GM10248 (cell line): ENCODE data around the gene STX10.

Experiments used
- CTCF ChIA-PET: fragments of 300-600 bp; sonication (Branson Sonifier 250); formaldehyde crosslinking; extraction: SDS; loops from one replicate; lab custom pipeline; 2021; ENCODE audit warnings: antibody characterized with exemption; lab: Yijun Ruan, JAX
- POLR2A ChIA-PET: fragments of 350-650 bp; sonication (Branson Sonifier 250); formaldehyde crosslinking; extraction: SDS; loops from one replicate; lab custom pipeline; 2020; ENCODE audit warnings: antibody characterized with exemption; lab: Yijun Ruan, JAX
- DNase-seq: peaks from one replicate; pipeline ENCODE4 v3.0.0; 2012; ENCODE audit errors: extremely low spot score
- TF ChIP-seq, protein P1 (sequence below): IDR thresholded peaks from 2 replicates; pipeline ENCODE4 v1.5.1; 2012; ENCODE audit warnings: mild to moderate bottlenecking, low read depth; ENCODE audit errors: extremely low read depth, missing control alignments, control extremely low read depth

STX10 gene

DNA sequence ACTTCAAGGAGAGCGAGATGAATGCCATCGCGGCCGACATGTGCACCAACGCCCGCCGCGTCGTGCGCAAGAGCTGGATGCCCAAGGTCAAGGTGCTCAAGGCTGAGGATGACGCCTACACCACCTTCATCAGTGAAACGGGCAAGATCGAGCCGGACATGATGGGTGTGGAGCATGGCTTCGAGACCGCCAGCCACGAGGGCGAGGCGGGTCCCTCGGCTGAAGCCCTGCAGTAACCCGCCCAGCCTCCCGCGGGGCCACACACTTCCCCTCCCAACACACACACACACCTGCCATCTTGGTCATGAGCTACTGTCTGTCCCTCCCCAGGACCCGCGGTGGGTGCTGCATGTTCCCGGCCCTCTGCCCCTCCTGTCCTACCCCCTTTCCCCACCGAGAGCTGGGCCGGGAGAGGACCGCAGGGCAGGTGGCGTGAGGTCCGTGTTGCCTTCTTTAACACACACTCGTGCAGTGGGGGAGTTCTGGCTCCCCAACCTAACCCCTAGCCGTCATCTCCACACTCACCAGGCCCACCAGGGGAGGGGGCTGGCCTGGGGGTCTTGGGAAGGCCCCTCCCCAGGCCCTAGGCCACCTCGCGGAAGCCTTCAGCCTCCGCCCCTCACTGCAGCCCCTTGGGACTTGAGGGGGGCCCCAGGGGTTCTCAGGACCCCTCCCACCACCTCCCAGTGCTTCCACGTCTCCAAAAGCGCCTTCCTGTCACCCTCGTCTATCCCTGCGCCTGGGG, 11.8 kb downstream of the STX10 start:
- CTCF ChIA-PET: no interaction called here
- TF ChIP-seq, protein P1, sequence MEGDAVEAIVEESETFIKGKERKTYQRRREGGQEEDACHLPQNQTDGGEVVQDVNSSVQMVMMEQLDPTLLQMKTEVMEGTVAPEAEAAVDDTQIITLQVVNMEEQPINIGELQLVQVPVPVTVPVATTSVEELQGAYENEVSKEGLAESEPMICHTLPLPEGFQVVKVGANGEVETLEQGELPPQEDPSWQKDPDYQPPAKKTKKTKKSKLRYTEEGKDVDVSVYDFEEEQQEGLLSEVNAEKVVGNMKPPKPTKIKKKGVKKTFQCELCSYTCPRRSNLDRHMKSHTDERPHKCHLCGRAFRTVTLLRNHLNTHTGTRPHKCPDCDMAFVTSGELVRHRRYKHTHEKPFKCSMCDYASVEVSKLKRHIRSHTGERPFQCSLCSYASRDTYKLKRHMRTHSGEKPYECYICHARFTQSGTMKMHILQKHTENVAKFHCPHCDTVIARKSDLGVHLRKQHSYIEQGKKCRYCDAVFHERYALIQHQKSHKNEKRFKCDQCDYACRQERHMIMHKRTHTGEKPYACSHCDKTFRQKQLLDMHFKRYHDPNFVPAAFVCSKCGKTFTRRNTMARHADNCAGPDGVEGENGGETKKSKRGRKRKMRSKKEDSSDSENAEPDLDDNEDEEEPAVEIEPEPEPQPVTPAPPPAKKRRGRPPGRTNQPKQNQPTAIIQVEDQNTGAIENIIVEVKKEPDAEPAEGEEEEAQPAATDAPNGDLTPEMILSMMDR: no peak
- POLR2A ChIA-PET: interaction anchor here (0.5 kb wide), 1 partner anchor 19 kb away, joined by 4 read pairs; no protein-coding TSS in a partner anchor
- DNase-seq: no peak

GRCh38 chr19:13137290-13137794, 12.8 kb downstream of the STX10 start:
- no peak for DNase-seq
- ChIA-PET POLR2A (no interaction called here), CTCF (interaction anchor here (1.3 kb wide), 1 partner anchor 9 kb away, joined by 4 read pairs; no protein-coding TSS in a partner anchor)
- TF ChIP-seq, protein P1: no peak

- ChIA-PET POLR2A (interaction anchor here (0.5 kb wide), 1 partner anchor 1383 kb away, joined by 4 read pairs; no protein-coding TSS in a partner anchor), CTCF (interaction anchor here (1.3 kb wide), 1 partner anchor 74 kb away, joined by 3 read pairs; no protein-coding TSS in a partner anchor)
- DNase-seq: no peak
- TF ChIP-seq, protein P1: no peak
Measured at GRCh38 chr19:13135068-13136062, 14.8 kb downstream of the STX10 start.

DNA sequence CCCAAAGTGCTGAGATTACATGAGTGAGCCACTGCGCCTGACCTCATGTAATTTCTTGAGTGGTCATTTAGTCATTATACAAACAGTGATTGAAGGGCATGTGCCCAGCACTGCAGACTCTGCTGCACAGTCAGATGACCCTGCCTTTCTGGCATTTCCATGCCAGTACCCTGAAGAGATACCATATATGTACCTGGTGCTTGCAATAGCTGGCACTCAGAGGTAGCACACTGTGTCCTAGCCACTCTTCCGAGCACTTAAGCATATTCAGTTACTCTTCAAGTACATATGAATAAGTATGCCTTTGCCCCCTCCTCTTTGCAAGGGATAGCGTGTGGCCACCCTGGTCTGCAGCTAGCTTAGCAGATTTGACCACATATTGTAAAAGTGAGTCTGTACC, 15.5 kb downstream of the STX10 start:
- TF ChIP-seq, protein P1: no peak
- no peak for DNase-seq
- ChIA-PET CTCF (interaction anchor here (1.3 kb wide), 1 partner anchor 74 kb away, joined by 3 read pairs; no protein-coding TSS in a partner anchor), POLR2A (no interaction called here)

GRCh38 chr19:13133241-13133870, 16.8 kb downstream of the STX10 start:
- TF ChIP-seq, protein P1: no peak
- POLR2A ChIA-PET: no interaction called here
- no peak for DNase-seq
- CTCF ChIA-PET: interaction anchor here (2.7 kb wide), 1 partner anchor 168 kb away, joined by 10 read pairs; no protein-coding TSS in a partner anchor
